KG1 (cell line): ENCODE measurements around the gene TMEM132D.
"Not testable (repeated sequence)": the region's sequence is repeated elsewhere in the genome, so short reads cannot be mapped to it uniquely, and the experiment has no call there.

Experiments
- DNase-seq: peaks from one replicate; lab custom pipeline; 2025; lab: John Stamatoyannopoulos, UW

Gene TMEM132D

GRCh38 chr12:129237881-129238280, 665.9 kb downstream of the TMEM132D start:
- DNase-seq: no peak

GRCh38 chr12:129234209-129234608, 669.6 kb downstream of the TMEM132D start:
- DNase-seq: no peak

DNA sequence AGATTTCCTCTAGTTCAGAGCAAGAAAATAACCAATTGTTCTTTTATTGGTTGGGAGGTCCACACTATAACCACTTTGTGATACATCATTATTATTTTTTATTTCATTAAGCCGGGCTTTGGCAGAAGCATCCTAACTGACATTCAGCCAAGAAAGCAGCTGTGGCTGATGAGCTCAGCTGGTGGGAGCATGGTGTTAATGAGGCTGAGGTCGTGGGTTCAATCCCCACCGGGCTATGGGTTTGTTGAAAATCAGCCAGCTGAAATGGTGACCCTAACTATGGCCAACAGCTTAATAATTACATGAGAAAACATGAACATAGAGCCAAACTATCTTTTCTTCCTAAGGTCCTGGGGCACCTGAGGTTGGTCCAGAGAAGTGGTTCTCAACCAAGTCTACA, 672.3 kb downstream of the TMEM132D start:
- no peak for DNase-seq

DNA sequence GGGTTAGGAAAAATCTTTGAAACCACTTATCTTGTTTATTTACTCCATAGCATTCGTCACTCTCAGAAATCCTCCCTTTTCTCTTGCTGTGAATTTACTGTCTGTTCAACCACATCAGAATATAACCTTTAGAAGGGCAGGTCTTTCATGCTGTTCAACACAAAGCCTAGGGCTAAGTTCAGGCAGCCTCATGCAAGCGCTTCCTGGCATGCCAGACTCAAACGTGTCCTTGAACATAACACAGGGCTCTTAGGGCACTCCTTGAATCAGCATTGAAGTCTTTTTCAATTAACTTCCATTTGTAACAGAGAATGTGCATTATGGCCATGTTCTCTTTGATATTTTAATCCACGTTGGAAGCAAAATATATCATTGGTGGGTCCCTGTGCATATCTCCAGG, 672.8 kb downstream of the TMEM132D start:
- no peak for DNase-seq

DNA sequence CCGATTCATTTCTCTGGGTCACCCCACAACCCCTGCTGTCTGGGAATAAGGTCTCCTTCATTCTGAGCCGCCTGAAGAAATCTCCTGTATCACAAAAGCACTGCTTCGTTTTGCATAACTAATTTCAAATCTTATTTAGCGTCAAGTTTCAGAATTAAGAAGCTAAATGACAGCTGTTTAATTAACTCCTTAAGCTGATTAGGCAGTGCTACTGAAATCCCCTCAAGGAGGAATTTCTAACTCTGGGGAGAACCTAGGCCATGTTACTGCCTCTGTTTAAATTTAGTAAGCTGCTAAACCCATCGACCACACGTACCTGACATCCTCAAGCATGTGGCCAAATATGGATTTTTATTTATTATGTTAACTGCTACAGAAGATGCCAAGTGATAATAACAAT, 677.0 kb downstream of the TMEM132D start:
- DNase-seq: no peak

DNA sequence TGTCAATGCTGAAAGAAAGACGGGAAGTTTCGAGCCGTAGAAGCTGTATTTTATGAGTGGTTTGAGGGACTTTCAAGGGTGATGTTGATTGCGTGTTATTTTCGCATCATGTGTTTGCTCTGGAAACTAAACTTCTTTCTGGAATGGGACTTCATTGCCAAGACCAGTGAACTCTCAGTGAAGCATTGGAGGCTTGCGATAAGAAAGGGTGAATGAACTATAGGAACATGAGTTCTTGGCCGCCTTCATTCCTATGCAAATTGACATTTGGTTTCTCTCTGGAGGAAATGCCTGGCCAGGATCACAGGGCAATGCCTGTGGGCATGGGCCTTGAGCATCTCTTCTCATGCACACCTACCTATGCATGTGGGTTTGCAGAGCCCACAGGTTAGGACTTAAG, 677.8 kb downstream of the TMEM132D start:
- no peak for DNase-seq

DNA sequence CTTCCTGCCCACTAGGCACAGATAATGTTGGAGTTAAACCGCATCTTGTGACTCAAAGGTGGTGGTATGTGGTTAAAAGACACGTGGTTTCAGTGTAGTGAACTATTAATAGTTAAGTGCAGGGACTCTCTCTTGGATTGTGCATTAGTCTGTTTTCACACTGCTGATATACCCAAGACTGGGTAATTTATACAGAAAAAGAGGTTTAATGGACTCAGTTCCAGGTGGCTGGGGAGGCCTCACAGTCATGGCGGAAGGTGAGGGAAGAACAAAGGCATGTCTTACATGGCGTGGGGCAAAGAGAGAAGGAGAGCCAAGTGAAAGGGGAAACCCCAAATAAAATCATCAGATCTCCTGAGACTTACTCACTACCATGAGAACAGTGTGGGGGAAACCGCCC, 688.3 kb downstream of the TMEM132D start:
- no peak for DNase-seq

GRCh38 chr12:129213551-129213950, 690.3 kb downstream of the TMEM132D start:
- DNase-seq: no peak

DNA sequence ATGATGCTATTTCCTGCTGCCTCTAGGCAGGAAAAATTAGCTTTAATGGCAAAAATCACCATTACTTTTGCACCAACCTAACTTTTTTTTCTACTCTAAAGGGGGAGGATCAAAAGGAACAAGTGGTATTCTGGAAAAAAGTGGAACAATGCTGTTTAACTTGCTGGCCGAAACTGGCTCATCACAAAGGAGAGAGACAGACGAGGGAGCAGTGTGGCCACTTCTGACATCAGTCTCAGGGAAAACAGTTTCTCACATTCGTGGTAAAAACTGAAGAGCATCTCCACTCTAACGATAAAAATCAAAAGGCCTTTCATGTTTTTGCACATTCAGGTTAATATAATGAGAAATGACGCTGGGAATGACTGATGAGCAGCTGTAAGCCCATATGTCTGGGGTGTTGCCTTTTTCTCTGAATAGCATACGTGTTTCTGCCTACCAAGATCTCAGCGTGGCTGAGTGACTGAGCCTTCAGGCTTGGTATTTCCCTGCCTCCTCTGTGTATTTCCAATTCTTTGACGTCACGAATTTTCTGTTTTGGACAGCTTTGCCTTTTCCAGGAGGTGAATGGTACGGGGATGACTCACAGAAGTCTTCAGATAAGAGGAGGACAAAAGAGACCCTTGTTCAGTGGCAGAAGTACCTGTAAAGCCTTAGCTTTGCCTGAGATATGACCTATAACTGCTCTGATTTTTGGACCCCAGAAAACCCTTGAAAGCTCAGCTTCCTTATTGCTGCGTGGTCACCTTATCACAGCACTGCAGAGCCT, 691.8 kb downstream of the TMEM132D start:
- DNase-seq: no peak

DNA sequence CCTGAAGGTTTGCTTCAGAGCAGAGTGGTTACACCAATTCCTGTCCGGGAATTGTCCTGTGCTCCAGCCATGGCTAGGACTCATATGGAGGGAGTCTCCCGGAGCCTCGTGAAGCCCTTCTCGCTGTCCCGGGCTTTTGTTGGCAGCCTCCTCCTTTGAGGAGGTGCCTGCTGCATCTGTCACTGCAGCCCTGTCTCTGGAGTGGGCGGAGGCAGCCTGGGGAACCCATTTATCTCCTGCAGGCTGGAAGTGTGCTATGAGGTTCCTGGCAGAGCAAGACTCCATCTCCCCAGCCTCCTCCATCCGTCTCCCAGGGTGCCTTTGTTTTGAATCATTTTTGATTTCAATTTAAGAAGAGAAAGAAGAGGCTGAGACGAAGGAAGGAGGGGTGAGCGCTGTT, 695.3 kb downstream of the TMEM132D start:
- no peak for DNase-seq

GRCh38 chr12:129207084-129207483, 696.7 kb downstream of the TMEM132D start:
- no peak for DNase-seq

GRCh38 chr12:129203456-129203855, 700.4 kb downstream of the TMEM132D start:
- DNase-seq: no peak

DNA sequence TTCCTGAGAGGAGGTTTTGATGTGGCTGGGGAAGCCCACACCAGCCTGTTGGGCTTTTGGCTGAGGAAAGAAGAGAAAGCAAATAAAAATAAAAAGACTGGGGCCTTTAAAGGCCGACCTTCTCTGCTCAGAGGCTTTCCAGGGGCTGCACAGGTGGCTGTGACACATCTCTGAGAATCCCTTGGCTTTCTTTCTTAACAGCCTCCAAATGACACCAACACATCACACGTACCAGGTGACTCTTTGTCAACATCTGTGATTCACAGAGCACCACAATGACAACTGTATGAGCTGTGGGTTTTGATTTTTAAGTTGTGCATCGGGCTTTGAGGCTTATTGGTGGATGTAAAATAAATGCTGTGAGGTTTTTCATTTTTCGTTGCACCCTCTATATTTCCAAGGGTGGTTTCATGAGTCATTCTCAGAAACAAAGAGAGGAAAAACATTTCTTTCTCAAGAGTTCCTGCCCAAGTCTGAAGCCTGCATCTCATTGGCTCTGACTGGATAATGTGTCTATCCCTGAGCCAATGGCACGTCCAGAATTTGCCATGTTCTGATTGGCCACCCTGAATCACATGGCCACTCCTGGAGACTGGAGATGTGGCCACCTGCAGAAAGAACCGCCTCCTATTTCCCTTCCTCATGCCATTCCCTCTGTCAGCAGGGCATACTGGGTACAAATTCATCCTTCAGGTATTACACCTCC, 701.6 kb downstream of the TMEM132D start:
- no peak for DNase-seq

GRCh38 chr12:129201029-129201428, 702.8 kb downstream of the TMEM132D start:
- DNase-seq: no peak

DNA sequence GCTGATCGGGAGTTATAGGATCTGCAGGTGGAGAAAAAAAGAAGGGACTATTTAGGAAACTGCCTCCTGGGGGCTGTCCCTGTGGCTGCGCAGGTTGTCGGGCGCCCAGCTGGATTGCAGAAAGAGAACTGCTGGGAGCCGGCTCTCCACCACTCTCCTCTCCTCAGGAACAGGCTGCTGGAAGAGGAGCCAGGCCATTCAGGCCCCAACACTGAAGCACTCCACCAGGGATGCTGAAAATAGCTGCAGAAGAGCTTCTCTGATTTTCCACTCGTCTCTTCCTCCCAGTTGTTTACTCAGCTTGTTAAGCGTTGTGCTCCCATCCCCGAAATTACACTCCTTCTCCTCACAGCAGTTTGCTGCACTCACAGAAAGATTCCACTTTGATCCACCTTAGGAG, 703.2 kb downstream of the TMEM132D start:
- DNase-seq: no peak

DNA sequence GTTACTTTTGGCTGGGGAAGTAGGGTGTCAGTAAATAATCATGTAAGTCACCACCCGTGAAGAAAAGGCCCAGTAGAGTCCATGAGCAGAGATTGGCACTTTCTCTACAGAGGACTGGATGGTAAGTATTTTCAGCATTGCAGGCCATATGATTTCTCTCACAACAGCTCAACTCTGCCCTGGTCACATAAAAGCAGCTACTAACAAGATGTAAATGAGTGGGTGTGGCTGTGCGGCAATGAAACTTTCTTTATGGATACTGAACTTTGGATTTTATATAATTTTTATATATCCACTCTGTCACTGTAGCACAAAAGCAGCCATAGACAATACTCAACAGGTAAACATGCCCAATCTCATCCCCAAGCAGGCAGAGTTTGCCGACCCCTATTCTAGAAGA, 706.9 kb downstream of the TMEM132D start:
- no peak for DNase-seq

DNA sequence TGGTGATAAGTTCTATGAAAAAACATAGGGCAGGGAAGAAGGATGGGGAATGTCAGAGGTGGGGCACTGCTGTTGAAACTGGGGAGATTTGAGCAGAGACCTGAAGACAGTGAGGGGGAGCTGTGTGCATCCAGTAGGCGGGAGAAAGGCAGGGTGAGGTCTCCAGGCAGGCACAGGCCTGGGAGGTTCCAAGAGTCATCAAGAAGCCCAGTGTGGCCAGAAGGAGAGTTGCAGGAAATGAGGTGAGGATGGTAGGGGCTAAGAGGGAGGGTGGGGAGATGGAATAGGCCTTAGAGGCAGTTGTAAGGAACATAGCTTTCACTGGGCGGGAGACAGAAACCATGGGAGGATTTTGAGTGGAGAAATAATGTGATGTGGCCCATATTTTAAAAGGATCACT, 708.7 kb downstream of the TMEM132D start:
- DNase-seq: no peak

GRCh38 chr12:129193263-129193871, 710.5 kb downstream of the TMEM132D start:
- no peak for DNase-seq

GRCh38 chr12:129190827-129191226, 713.0 kb downstream of the TMEM132D start:
- DNase-seq: no peak

GRCh38 chr12:129189879-129190278, 713.9 kb downstream of the TMEM132D start:
- DNase-seq: not testable (repeated sequence)

DNA sequence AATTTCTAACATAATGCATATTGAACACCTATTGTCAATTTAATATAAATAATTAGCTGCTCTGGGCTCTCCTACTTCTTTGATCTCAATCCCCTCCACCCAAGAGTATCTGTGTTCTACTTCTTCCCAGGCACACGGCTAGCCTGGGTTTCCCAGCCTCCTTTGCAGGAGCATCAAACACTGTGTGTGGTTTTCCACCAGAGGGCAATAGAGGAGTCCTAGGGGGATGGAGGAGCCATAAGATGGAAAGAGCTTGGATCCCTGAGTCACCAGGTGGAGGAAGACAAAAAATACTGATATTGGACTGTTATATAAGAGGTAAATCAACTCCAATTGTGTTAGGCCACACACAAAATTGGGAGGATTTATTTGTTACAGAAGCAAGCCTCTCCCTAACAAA, 716.9 kb downstream of the TMEM132D start:
- DNase-seq: no peak

GRCh38 chr12:129185855-129186254, 718.0 kb downstream of the TMEM132D start:
- DNase-seq: no peak
